Osteoblast (primary cell): ENCODE measurements around the gene GAS6. TPM values are rescaled to one million over a fixed set of nuclear protein-coding genes. Genes with fewer than 3 reads are reported as not detected.

ENCODE experiments used
- DNase-seq: peaks from one replicate; pipeline ENCODE4 v3.0.0; 2011; ENCODE audit warnings: low spot score, mixed read lengths; ENCODE audit not compliant: insufficient read length; ENCODE audit errors: missing footprints
- H2AFZ ChIP-seq: 2 replicates; pipeline ENCODE4 v1.6.0; 2011; ENCODE audit warnings: mild to moderate bottlenecking, low read length
- H3K27ac ChIP-seq: 2 replicates; pipeline ENCODE4 v1.5.1; 2011; ENCODE audit warnings: mild to moderate bottlenecking, low read depth, low read length, moderate library complexity
- H3K27me3 ChIP-seq: 2 replicates; pipeline ENCODE4 v1.6.0; 2012; ENCODE audit warnings: mild to moderate bottlenecking, control low read depth, inconsistent platforms, low read length, moderate library complexity; ENCODE audit not compliant: insufficient read depth
- H3K36me3 ChIP-seq: 2 replicates; pipeline ENCODE4 v1.5.1; 2011; ENCODE audit warnings: mild to moderate bottlenecking, low read length, control low read depth, moderate library complexity; ENCODE audit not compliant: insufficient read depth
- H3K4me1 ChIP-seq: 2 replicates; pipeline ENCODE4 v1.5.1; 2011; ENCODE audit warnings: mild to moderate bottlenecking, low read length, control low read depth, moderate library complexity; ENCODE audit not compliant: insufficient read depth
- H3K4me2 ChIP-seq: 2 replicates; pipeline ENCODE4 v1.6.0; 2011; ENCODE audit warnings: mild to moderate bottlenecking, low read length; ENCODE audit not compliant: insufficient read depth
- H3K4me3 ChIP-seq: fragments of 200-600 bp; sonication (generic); 3 replicates; pipeline ENCODE4 v1.5.1; 2012; ENCODE audit warnings: mild to moderate bottlenecking, low read length, inconsistent platforms; ENCODE audit not compliant: insufficient read depth
- H3K79me2 ChIP-seq: 2 replicates; pipeline ENCODE4 v1.6.0; 2012; ENCODE audit warnings: mild to moderate bottlenecking, low read length, control low read depth, inconsistent platforms; ENCODE audit not compliant: insufficient read depth
- H3K9me3 ChIP-seq: 2 replicates; pipeline ENCODE4 v1.5.1; 2011; ENCODE audit warnings: low read depth, low read length, control low read depth
- H4K20me1 ChIP-seq: 2 replicates; pipeline ENCODE4 v1.6.0; 2012; ENCODE audit warnings: mild to moderate bottlenecking, low read length, control low read depth; ENCODE audit not compliant: insufficient read depth
- CTCF ChIP-seq: IDR thresholded peaks from 2 replicates; pipeline ENCODE4 v1.5.1; 2011; ENCODE audit warnings: mild to moderate bottlenecking, low read depth, low read length, moderate library complexity; ENCODE audit errors: extremely low read depth
- total RNA-seq: library from RNA; depleted of rRNA; stranded (reverse); fragments of >200 nt; gene quantifications from 2 replicates; pipeline ENCODE4 v1.2.3, GENCODE V29; 2012

The GAS6 gene
- total RNA-seq, 1 donor, result 417 TPM

- H3K4me1 ChIP-seq, result peaks cover 22% of the 10 kb centered on the region
- no peaks in the 10 kb centered on the region for H3K36me3 ChIP-seq
- no peaks in the 10 kb centered on the region for H3K79me2 ChIP-seq
- H4K20me1 ChIP-seq, result no peaks in the 10 kb centered on the region
- H3K4me2 ChIP-seq, result no peak overlapping the region
- no peak overlapping the region for H3K4me3 ChIP-seq
- no peak for DNase-seq
- H2AFZ ChIP-seq, result no peak overlapping the region
- H3K27ac ChIP-seq, result no peak overlapping the region
- no peak for TF ChIP-seq CTCF
- H3K9me3 ChIP-seq, result no peaks in the 10 kb centered on the region
- no peaks in the 10 kb centered on the region for H3K27me3 ChIP-seq
Measured at GRCh38 chr13:113906571-113906970, 42.7 kb upstream of the GAS6 start.

- Histone ChIP-seq H3K27ac (no peak overlapping the region), H3K4me1 (peaks cover 22% of the 10 kb centered on the region), H3K9me3 (no peaks in the 10 kb centered on the region)
Measured at GRCh38 chr13:113905942-113906341, 42.1 kb upstream of the GAS6 start.

GRCh38 chr13:113905018-113905417, 41.1 kb upstream of the GAS6 start:
- H3K27ac ChIP-seq, result no peak overlapping the region
- H3K36me3 ChIP-seq, result no peaks in the 10 kb centered on the region
- DNase-seq, result no peak
- H3K79me2 ChIP-seq, result no peaks in the 10 kb centered on the region
- no peak overlapping the region for H3K4me2 ChIP-seq
- no peaks in the 10 kb centered on the region for H3K27me3 ChIP-seq
- TF ChIP-seq CTCF, result no peak
- no peak overlapping the region for H3K4me3 ChIP-seq
- peaks cover 22% of the 10 kb centered on the region for H3K4me1 ChIP-seq
- no peaks in the 10 kb centered on the region for H4K20me1 ChIP-seq
- no peak overlapping the region for H2AFZ ChIP-seq
- H3K9me3 ChIP-seq, result no peaks in the 10 kb centered on the region

More at GRCh38 chr13:113905942-113906341, 42.1 kb upstream of the GAS6 start:
- DNase-seq, result no peak
- no peaks in the 10 kb centered on the region for H3K36me3 ChIP-seq
- no peaks in the 10 kb centered on the region for H3K27me3 ChIP-seq
- no peak for TF ChIP-seq CTCF
- H3K4me3 ChIP-seq, result no peak overlapping the region
- no peaks in the 10 kb centered on the region for H4K20me1 ChIP-seq
- H2AFZ ChIP-seq, result no peak overlapping the region
- no peaks in the 10 kb centered on the region for H3K79me2 ChIP-seq
- no peak overlapping the region for H3K4me2 ChIP-seq

GRCh38 chr13:113904411-113904810, 40.5 kb upstream of the GAS6 start:
- Histone ChIP-seq H3K27me3 (no peaks in the 10 kb centered on the region), H3K9me3 (no peaks in the 10 kb centered on the region), H3K27ac (no peak overlapping the region), H2AFZ (no peak overlapping the region), H3K79me2 (no peaks in the 10 kb centered on the region), H3K4me1 (peaks cover 22% of the 10 kb centered on the region), H4K20me1 (no peaks in the 10 kb centered on the region), H3K4me3 (no peak overlapping the region), H3K4me2 (no peak overlapping the region), H3K36me3 (no peaks in the 10 kb centered on the region)
- DNase-seq, result no peak
- TF ChIP-seq CTCF, result peak; percentile 54
